Neural cell (in vitro differentiated cells): ENCODE data around the gene APH1A. TPM values are rescaled to one million over a fixed set of nuclear protein-coding genes. Genes with fewer than 3 reads are reported as not detected.

Experiments used
- H2AFZ ChIP-seq: fragments of 200-600, 300-800 bp; sonication (generic), shearing (Covaris generic); 2 replicates; pipeline ENCODE4 v1.6.0; 2014; ENCODE audit warnings: low read depth, mild to moderate bottlenecking, antibody characterized with exemption, low read length, moderate library complexity
- H3F3A ChIP-seq: fragments of 200-600 bp; shearing (Covaris generic); 2 replicates; pipeline ENCODE4 v1.6.1; 2016; ENCODE audit warnings: mild to moderate bottlenecking, moderate library complexity, mixed read lengths, antibody characterized with exemption, low read length; ENCODE audit not compliant: insufficient read depth, poor library complexity, severe bottlenecking
- H3K27ac ChIP-seq: fragments of 200-600, 300-800 bp; sonication (generic), shearing (Covaris generic); 2 replicates; pipeline ENCODE4 v1.5.1; 2014; ENCODE audit warnings: mild to moderate bottlenecking, low read length, moderate library complexity
- H3K27me3 ChIP-seq: fragments of 300-800, 200-600 bp; sonication (generic), shearing (Covaris generic); 2 replicates; pipeline ENCODE4 v1.6.0; 2014; ENCODE audit warnings: mild to moderate bottlenecking, low read depth, low read length, moderate library complexity; ENCODE audit not compliant: insufficient read depth
- H3K36me3 ChIP-seq: fragments of 300-800, 200-600 bp; sonication (generic), shearing (Covaris generic); 2 replicates; pipeline ENCODE4 v1.5.1; 2014; ENCODE audit warnings: mild to moderate bottlenecking, antibody characterized with exemption, low read length, moderate library complexity; ENCODE audit not compliant: insufficient read depth
- H3K4me2 ChIP-seq: fragments of 300-800, 200-600 bp; sonication (generic), shearing (Covaris generic); 2 replicates; pipeline ENCODE4 v1.6.0; 2014; ENCODE audit warnings: mild to moderate bottlenecking, low read length
- H3K4me3 ChIP-seq: fragments of 300-800, 200-600 bp; sonication (generic), shearing (Covaris generic); 2 replicates; pipeline ENCODE4 v1.5.1; 2014; ENCODE audit warnings: mild to moderate bottlenecking, low read length, moderate library complexity
- H3K79me2 ChIP-seq: fragments of 200-600 bp; shearing (Covaris generic); replicated peaks from 2 replicates; pipeline ENCODE4 v1.6.0; 2014; ENCODE audit warnings: mild to moderate bottlenecking, low read length, moderate library complexity; ENCODE audit not compliant: insufficient read depth
- H3K9ac ChIP-seq: fragments of 300-800, 200-600 bp; sonication (generic), shearing (Covaris generic); 2 replicates; pipeline ENCODE4 v1.6.1; 2016; ENCODE audit warnings: mild to moderate bottlenecking, low read length, mixed read lengths
- H3K9me2 ChIP-seq: fragments of 200-600 bp; shearing (Covaris generic); 2 replicates; pipeline ENCODE4 v1.6.1; 2016; ENCODE audit warnings: mild to moderate bottlenecking, low read length, mixed read lengths; ENCODE audit not compliant: insufficient read depth
- H3K9me3 ChIP-seq: fragments of 200-600, 300-800 bp; sonication (generic), shearing (Covaris generic); 2 replicates; pipeline ENCODE4 v1.6.1; 2016; ENCODE audit warnings: mild to moderate bottlenecking, mixed run types, low read length, moderate library complexity, mixed read lengths
- H4K20me1 ChIP-seq: fragments of 200-600 bp; shearing (Covaris generic); 2 replicates; pipeline ENCODE4 v1.6.1; 2016; ENCODE audit warnings: mild to moderate bottlenecking, mixed run types; ENCODE audit not compliant: insufficient read depth
- CTCF ChIP-seq: fragments of 450-650 bp; IDR thresholded peaks from 2 replicates; pipeline ENCODE4 v1.5.1; 2014; ENCODE audit warnings: antibody characterized with exemption, mild to moderate bottlenecking, moderate library complexity; ENCODE audit not compliant: poor library complexity, severe bottlenecking
- EP300 ChIP-seq: fragments of 450-650 bp; conservative IDR thresholded peaks from 2 replicates; pipeline ENCODE4 v1.6.1; 2014; ENCODE audit warnings: antibody characterized with exemption, mild to moderate bottlenecking, moderate library complexity; ENCODE audit not compliant: poor library complexity, severe bottlenecking
- EZH2 ChIP-seq: fragments of 200-600, 300-800 bp; shearing (Covaris generic), sonication (generic); IDR thresholded peaks from 2 replicates; pipeline ENCODE4 v1.6.1; 2014; ENCODE audit warnings: antibody characterized with exemption, low read length, borderline replicate concordance, mild to moderate bottlenecking; ENCODE audit not compliant: insufficient read depth, poor library complexity, severe bottlenecking
- MXI1 ChIP-seq: fragments of 450-650 bp; conservative IDR thresholded peaks from 2 replicates; pipeline ENCODE4 v1.6.1; 2014; ENCODE audit warnings: antibody characterized with exemption, mild to moderate bottlenecking; ENCODE audit not compliant: poor library complexity, severe bottlenecking
- POLR2AphosphoS5 ChIP-seq: IDR thresholded peaks from 2 replicates; pipeline ENCODE4 v1.6.1; 2012
- RAD21 ChIP-seq: fragments of 450-650 bp; conservative IDR thresholded peaks from 2 replicates; pipeline ENCODE4 v1.6.1; 2014; ENCODE audit warnings: antibody characterized with exemption, mild to moderate bottlenecking, moderate library complexity
- REST ChIP-seq: IDR thresholded peaks from 2 replicates; pipeline ENCODE4 v1.6.1; 2012; ENCODE audit warnings: borderline replicate concordance
- SMC3 ChIP-seq: fragments of 450-650 bp; conservative IDR thresholded peaks from 2 replicates; pipeline ENCODE4 v1.6.1; 2014; ENCODE audit warnings: antibody characterized with exemption, mild to moderate bottlenecking, moderate library complexity; ENCODE audit not compliant: poor library complexity
- TAF1 ChIP-seq: IDR thresholded peaks from 2 replicates; pipeline ENCODE4 v1.6.1; 2012; ENCODE audit warnings: low read depth
- polyA plus RNA-seq: library from polyadenylated mRNA; depleted of rRNA; stranded (reverse); fragments of >200 nt; gene quantifications from 2 replicates; pipeline ENCODE4 v1.2.3, GENCODE V29; 2014

APH1A gene
- polyA plus RNA-seq, 1 donor from 2014 or later = 167 TPM

GRCh38 chr1:150225546-150225945 is 43.3 kb downstream of the APH1A start:
- H3F3A ChIP-seq = no peaks in the 10 kb centered on the region
- no peaks in the 10 kb centered on the region for H3K27me3 ChIP-seq
- H3K4me2 ChIP-seq = no peak overlapping the region
- H3K9me2 ChIP-seq = no peaks in the 10 kb centered on the region
- no peak overlapping the region for H2AFZ ChIP-seq
- H3K4me3 ChIP-seq = no peak overlapping the region
- H3K36me3 ChIP-seq = no peaks in the 10 kb centered on the region
- no peak overlapping the region for H3K9ac ChIP-seq
- no peak overlapping the region for H3K27ac ChIP-seq
- H4K20me1 ChIP-seq = no peaks in the 10 kb centered on the region
- no peaks in the 10 kb centered on the region for H3K79me2 ChIP-seq
- TF ChIP-seq SMC3 = no peak
- TF ChIP-seq CTCF = no peak
- no peak for TF ChIP-seq TAF1
- TF ChIP-seq POLR2AphosphoS5 = no peak
- TF ChIP-seq EZH2 = no peak
- no peak for TF ChIP-seq MXI1
- no peak for TF ChIP-seq REST
- no peak for TF ChIP-seq EP300
- no peak for TF ChIP-seq RAD21
- H3K9me3 ChIP-seq = no peaks in the 10 kb centered on the region

GRCh38 chr1:150224983-150225382 is 43.8 kb downstream of the APH1A start:
- TF ChIP-seq POLR2AphosphoS5 (no peak), REST (no peak), EP300 (no peak), EZH2 (no peak), RAD21 (no peak), TAF1 (no peak), MXI1 (no peak), CTCF (no peak), SMC3 (no peak)
- Histone ChIP-seq H3K9me3 (no peaks in the 10 kb centered on the region), H3K4me3 (no peak overlapping the region), H3K79me2 (no peaks in the 10 kb centered on the region), H3K27ac (no peak overlapping the region), H3K4me2 (no peak overlapping the region), H3K36me3 (no peaks in the 10 kb centered on the region), H3K9ac (no peak overlapping the region), H2AFZ (no peak overlapping the region), H3F3A (no peaks in the 10 kb centered on the region), H4K20me1 (no peaks in the 10 kb centered on the region), H3K27me3 (no peaks in the 10 kb centered on the region), H3K9me2 (no peaks in the 10 kb centered on the region)
